Measurements from ENCODE around the gene KCNMA1. TPM values are rescaled to one million over a fixed set of nuclear protein-coding genes. Genes with fewer than 3 reads are reported as not detected.

Gene KCNMA1
- polyA plus RNA-seq, 1 experiment: 21.4 TPM

GRCh38 chr10:76899490-76899889 lies 738.1 kb downstream of the KCNMA1 start:
- Histone ChIP-seq H3K4me3 (ENCODE audit: low read depth, low read length) (no peak overlapping the region), H3K36me3 (ENCODE audit: control insufficient read depth, insufficient read depth, low read length) (no peaks in the 10 kb centered on the region), H3K27me3 (ENCODE audit: control insufficient read depth, insufficient read depth, low read length) (no peaks in the 10 kb centered on the region)
- POLR2A ChIA-PET: no interaction called here
- CTCF ChIA-PET: interaction anchor here (0.6 kb wide), 1 partner anchor 106 kb away, joined by 3 read pairs; no protein-coding TSS in a partner anchor
- peak; percentile 56 for DNase-seq (ENCODE audit: low read depth)
- no peak for TF ChIP-seq CTCF (IDR thresholded peaks at IDR 0.05; ENCODE audit: insufficient read depth, low read depth, low read length)

- no peak for TF ChIP-seq CTCF (IDR thresholded peaks at IDR 0.05; ENCODE audit: insufficient read depth, low read depth, low read length)
- Histone ChIP-seq H3K27me3 (ENCODE audit: control insufficient read depth, insufficient read depth, low read length) (no peaks in the 10 kb centered on the region), H3K4me3 (ENCODE audit: low read depth, low read length) (no peak overlapping the region), H3K36me3 (ENCODE audit: control insufficient read depth, insufficient read depth, low read length) (peaks cover 1% of the 10 kb centered on the region; the same call in 1 of the 2 replicates)
- no peak for DNase-seq (ENCODE audit: low read depth)
- ChIA-PET POLR2A (no interaction called here), CTCF (interaction anchor here (1.6 kb wide), 1 partner anchor 11 kb away, joined by 4 read pairs; no protein-coding TSS in a partner anchor)
Measured at GRCh38 chr10:76892766-76893479, 744.7 kb downstream of the KCNMA1 start.

- ChIA-PET POLR2A (no interaction called here), CTCF (interaction anchor here (0.9 kb wide), 1 partner anchor 12 kb away, joined by 3 read pairs; no protein-coding TSS in a partner anchor)
- Histone ChIP-seq H3K36me3 (ENCODE audit: control insufficient read depth, insufficient read depth, low read length) (peaks cover 1% of the 10 kb centered on the region; the same call in 1 of the 2 replicates), H3K27me3 (ENCODE audit: control insufficient read depth, insufficient read depth, low read length) (no peaks in the 10 kb centered on the region), H3K4me3 (ENCODE audit: low read depth, low read length) (no peak overlapping the region)
- no peak for TF ChIP-seq CTCF (IDR thresholded peaks at IDR 0.05; ENCODE audit: insufficient read depth, low read depth, low read length)
- no peak for DNase-seq (ENCODE audit: low read depth)
Measured at GRCh38 chr10:76887223-76888010, 750.2 kb downstream of the KCNMA1 start.

- DNase-seq (ENCODE audit: low read depth): no peak
- no peak for TF ChIP-seq CTCF (IDR thresholded peaks at IDR 0.05; ENCODE audit: insufficient read depth, low read depth, low read length)
- CTCF ChIA-PET: no interaction called here
- Histone ChIP-seq H3K4me3 (ENCODE audit: low read depth, low read length) (no peak overlapping the region), H3K36me3 (ENCODE audit: control insufficient read depth, insufficient read depth, low read length) (peaks cover 1% of the 10 kb centered on the region; the same call in 1 of the 2 replicates), H3K27me3 (ENCODE audit: control insufficient read depth, insufficient read depth, low read length) (no peaks in the 10 kb centered on the region)
- POLR2A ChIA-PET: no interaction called here
Measured at GRCh38 chr10:76885816-76886215, 751.8 kb downstream of the KCNMA1 start.

- Histone ChIP-seq H3K4me3 (ENCODE audit: low read depth, low read length) (no peak overlapping the region), H3K36me3 (ENCODE audit: control insufficient read depth, insufficient read depth, low read length) (no peaks in the 10 kb centered on the region; the same call in 1 of the 2 replicates), H3K27me3 (ENCODE audit: control insufficient read depth, insufficient read depth, low read length) (no peaks in the 10 kb centered on the region)
- POLR2A ChIA-PET: no interaction called here
- DNase-seq (ENCODE audit: low read depth): no peak
- no peak for TF ChIP-seq CTCF (IDR thresholded peaks at IDR 0.05; ENCODE audit: insufficient read depth, low read depth, low read length)
- CTCF ChIA-PET: no interaction called here
Measured at GRCh38 chr10:76884673-76885275, 752.8 kb downstream of the KCNMA1 start.
